HL-60 (cell line): ENCODE results near the gene PNMA8B.

ENCODE experiments used
- CTCF ChIP-seq: IDR thresholded peaks from one replicate; pipeline ENCODE4 v1.5.1; 2011; ENCODE audit warnings: low read length, control low read depth, inconsistent platforms; ENCODE audit not compliant: insufficient read depth
- GABPA ChIP-seq: IDR thresholded peaks from 2 replicates; pipeline ENCODE4 v1.6.1; 2012; ENCODE audit warnings: low read depth
- TF ChIP-seq, protein P1 (sequence below): IDR thresholded peaks from 2 replicates; pipeline ENCODE4 v1.6.1; 2012; ENCODE audit warnings: low read depth; ENCODE audit not compliant: insufficient replicate concordance

- TF ChIP-seq, protein P1, sequence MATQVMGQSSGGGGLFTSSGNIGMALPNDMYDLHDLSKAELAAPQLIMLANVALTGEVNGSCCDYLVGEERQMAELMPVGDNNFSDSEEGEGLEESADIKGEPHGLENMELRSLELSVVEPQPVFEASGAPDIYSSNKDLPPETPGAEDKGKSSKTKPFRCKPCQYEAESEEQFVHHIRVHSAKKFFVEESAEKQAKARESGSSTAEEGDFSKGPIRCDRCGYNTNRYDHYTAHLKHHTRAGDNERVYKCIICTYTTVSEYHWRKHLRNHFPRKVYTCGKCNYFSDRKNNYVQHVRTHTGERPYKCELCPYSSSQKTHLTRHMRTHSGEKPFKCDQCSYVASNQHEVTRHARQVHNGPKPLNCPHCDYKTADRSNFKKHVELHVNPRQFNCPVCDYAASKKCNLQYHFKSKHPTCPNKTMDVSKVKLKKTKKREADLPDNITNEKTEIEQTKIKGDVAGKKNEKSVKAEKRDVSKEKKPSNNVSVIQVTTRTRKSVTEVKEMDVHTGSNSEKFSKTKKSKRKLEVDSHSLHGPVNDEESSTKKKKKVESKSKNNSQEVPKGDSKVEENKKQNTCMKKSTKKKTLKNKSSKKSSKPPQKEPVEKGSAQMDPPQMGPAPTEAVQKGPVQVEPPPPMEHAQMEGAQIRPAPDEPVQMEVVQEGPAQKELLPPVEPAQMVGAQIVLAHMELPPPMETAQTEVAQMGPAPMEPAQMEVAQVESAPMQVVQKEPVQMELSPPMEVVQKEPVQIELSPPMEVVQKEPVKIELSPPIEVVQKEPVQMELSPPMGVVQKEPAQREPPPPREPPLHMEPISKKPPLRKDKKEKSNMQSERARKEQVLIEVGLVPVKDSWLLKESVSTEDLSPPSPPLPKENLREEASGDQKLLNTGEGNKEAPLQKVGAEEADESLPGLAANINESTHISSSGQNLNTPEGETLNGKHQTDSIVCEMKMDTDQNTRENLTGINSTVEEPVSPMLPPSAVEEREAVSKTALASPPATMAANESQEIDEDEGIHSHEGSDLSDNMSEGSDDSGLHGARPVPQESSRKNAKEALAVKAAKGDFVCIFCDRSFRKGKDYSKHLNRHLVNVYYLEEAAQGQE = no peak
- TF ChIP-seq CTCF (no peak), GABPA (no peak)
Measured at GRCh38 chr19:46452186-46452585, 43.5 kb downstream of the PNMA8B start.
